Measurements from ENCODE around the gene UBR7. TPM values are rescaled to one million over a fixed set of nuclear protein-coding genes. Genes with fewer than 3 reads are reported as not detected.
"Not testable (repeated sequence)": the region's sequence is repeated elsewhere in the genome, so short reads cannot be mapped to it uniquely, and the experiment has no call there.

UBR7 gene
- total RNA-seq, 1 donor from 2014 or later, result 14.5 TPM

- Histone ChIP-seq H3K4me1 (no peaks in the 10 kb centered on the region), H3K4me3 (no peak overlapping the region), H3K36me3 (no peaks in the 10 kb centered on the region), H3K27me3 (ENCODE audit: low read depth) (no peaks in the 10 kb centered on the region), H3K9me3 (no peaks in the 10 kb centered on the region), H3K27ac (no peak overlapping the region)
- TF ChIP-seq, protein P1, sequence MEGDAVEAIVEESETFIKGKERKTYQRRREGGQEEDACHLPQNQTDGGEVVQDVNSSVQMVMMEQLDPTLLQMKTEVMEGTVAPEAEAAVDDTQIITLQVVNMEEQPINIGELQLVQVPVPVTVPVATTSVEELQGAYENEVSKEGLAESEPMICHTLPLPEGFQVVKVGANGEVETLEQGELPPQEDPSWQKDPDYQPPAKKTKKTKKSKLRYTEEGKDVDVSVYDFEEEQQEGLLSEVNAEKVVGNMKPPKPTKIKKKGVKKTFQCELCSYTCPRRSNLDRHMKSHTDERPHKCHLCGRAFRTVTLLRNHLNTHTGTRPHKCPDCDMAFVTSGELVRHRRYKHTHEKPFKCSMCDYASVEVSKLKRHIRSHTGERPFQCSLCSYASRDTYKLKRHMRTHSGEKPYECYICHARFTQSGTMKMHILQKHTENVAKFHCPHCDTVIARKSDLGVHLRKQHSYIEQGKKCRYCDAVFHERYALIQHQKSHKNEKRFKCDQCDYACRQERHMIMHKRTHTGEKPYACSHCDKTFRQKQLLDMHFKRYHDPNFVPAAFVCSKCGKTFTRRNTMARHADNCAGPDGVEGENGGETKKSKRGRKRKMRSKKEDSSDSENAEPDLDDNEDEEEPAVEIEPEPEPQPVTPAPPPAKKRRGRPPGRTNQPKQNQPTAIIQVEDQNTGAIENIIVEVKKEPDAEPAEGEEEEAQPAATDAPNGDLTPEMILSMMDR (IDR thresholded peaks at IDR 0.05), result no peak
- no peak for ATAC-seq
- no peak for DNase-seq
- intact Hi-C loops (cut with DNase I), result no loop called here
These were observed 43.5 kb upstream of the UBR7 start for GRCh38 chr14:93163564-93163963.

DNA sequence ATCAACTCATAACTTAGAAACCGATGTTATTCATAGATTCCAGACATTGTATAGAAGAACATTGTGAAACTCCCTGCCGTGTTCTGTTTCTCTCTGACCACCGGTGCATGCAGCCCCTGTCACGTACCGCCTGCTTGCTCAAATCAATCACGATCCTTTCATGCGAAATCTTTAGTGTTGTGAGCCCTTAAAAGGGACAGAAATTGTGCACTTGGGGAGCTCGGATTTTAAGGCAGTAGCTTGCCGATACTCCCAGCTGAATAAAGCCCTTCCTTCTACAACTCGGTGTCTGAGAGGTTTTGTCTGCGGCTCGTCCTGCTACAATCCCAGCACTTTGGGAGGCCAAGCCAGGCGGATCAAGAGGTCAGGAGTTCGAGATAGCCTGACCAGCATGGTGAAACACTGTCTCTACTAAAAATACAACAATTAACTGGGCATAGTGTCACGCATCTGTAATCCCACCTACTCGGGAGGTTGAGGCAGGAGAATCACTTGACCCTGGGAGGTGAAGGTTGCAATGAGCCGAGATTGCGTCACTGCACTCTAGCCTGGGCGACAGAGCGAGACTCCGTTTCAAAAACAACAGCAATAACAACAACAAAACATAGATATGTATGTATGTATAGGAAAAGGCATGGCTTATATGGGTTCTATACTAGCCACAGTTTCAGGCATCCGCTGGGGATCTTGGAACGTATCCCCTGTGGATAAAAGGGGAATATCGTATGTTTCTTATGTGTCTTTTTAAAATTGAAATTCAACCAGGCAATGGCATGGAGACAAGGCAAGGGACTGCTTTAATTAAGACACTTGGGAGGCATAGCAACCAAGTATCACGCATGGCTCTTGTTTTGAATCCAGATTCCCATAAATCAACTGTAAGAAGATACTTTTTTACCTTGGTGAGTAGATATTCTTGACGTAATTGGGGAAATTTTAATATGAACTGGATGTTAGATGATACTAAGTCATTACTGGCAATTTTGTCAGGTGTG, 41.5 kb upstream of the UBR7 start:
- H3K4me1 ChIP-seq; H3K27ac ChIP-seq; DNase-seq; intact Hi-C loops (cut with DNase I); H3K9me3 ChIP-seq; ATAC-seq; H3K36me3 ChIP-seq; H3K4me3 ChIP-seq; H3K27me3 ChIP-seq (ENCODE audit: low read depth): not testable (repeated sequence)

- intact Hi-C loops (cut with DNase I); H3K4me3 ChIP-seq; ATAC-seq; H3K27me3 ChIP-seq (ENCODE audit: low read depth); H3K4me1 ChIP-seq; DNase-seq; H3K27ac ChIP-seq; H3K9me3 ChIP-seq; H3K36me3 ChIP-seq: not testable (repeated sequence)
These were observed 38.4 kb upstream of the UBR7 start for GRCh38 chr14:93168610-93169009.

DNA sequence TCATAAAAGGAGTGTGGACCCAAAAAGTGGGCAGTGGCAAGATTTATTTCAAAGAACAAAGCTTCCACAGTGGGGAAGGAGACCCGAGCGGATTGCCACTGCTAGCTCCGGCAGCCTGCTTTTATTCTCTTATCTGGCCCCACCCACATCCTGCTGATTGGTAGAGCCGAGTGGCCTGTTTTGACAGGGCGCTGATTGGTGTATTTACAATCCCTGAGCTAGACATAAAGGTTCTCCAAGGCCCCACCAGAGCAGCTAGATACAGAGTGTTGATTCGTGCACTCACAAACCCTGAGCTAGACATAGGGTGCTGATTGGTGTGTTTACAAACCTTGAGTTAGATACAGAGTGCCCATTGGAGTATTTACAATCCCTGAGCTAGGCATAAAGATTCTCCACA, 37.4 kb upstream of the UBR7 start:
- H3K9me3 ChIP-seq; H3K27ac ChIP-seq; DNase-seq; ATAC-seq; H3K27me3 ChIP-seq (ENCODE audit: low read depth); intact Hi-C loops (cut with DNase I); H3K36me3 ChIP-seq; H3K4me1 ChIP-seq; H3K4me3 ChIP-seq: not testable (repeated sequence)

DNA sequence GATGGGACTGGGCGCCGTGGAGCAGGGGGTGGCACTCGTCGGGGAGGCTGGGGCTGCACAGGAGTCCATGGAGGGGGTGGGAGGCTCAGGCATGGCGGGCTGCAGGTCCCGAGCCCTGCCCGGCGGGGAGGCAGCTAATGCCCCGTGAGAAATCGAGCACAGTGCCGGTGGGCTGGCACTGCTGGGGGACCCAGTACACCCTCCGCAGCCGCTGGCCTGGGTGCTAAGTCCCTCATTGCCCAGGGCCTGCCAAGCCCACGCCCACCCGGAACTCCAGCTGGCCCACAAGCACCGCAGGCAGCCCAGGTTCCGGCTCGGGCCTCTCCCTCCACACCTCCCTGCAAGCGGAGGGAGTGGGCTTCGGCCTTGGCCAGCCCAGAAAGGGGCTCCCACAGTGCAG, 36.9 kb upstream of the UBR7 start:
- H3K9me3 ChIP-seq; H3K4me1 ChIP-seq; H3K27ac ChIP-seq; ATAC-seq; H3K4me3 ChIP-seq; H3K36me3 ChIP-seq; DNase-seq; intact Hi-C loops (cut with DNase I); H3K27me3 ChIP-seq (ENCODE audit: low read depth): not testable (repeated sequence)

DNA sequence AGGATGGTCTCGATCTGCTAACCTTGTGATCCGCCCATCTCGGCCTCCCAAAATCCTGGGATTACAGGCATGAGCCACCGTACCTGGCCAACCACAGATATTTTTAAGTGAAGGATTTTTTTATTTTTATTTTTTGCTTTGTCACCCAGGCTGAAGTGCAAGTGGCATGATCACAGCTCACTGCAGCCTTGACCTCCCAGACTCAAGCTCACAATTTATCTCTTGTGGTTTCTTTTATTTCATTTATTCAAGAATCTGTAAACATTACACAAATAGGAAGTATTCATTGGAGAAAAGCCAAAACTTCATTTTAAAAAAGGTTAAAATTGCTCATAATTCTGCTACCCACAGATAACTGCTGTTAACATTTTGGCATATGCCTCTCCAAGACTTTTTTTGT, 35.7 kb upstream of the UBR7 start:
- TF ChIP-seq, protein P1 (IDR thresholded peaks at IDR 0.05), result no peak
- Histone ChIP-seq H3K27ac (no peak overlapping the region), H3K4me1 (no peaks in the 10 kb centered on the region), H3K36me3 (no peaks in the 10 kb centered on the region), H3K9me3 (no peaks in the 10 kb centered on the region), H3K27me3 (ENCODE audit: low read depth) (no peaks in the 10 kb centered on the region), H3K4me3 (no peak overlapping the region)
- DNase-seq, result no peak
- ATAC-seq, result no peak
- intact Hi-C loops (cut with DNase I), result no loop called here

DNA sequence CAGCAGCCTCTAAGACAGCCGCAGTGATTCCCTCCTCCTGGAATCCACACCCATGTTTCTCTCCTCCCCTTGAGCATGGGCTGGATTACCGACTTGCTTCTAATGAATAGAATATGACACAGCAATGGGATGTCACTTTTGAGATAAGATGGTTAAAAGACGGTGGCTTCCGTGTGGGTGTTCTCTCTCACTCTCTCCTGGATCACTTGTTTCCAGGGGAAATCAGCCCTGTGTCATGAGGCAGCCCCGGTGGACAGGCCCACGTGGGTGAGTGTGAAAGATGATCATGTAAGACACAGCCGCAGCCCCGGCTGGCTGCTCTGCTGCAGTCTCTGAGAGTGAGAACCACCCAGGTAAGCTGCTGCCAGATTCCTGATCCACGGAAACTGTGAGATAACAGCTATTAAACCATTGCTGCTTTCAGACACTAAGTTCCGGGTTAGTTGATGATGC, 33.1 kb upstream of the UBR7 start:
- Histone ChIP-seq H3K36me3 (no peaks in the 10 kb centered on the region), H3K9me3 (no peaks in the 10 kb centered on the region), H3K4me1 (no peaks in the 10 kb centered on the region), H3K27me3 (ENCODE audit: low read depth) (no peaks in the 10 kb centered on the region), H3K4me3 (no peak overlapping the region), H3K27ac (no peak overlapping the region)
- TF ChIP-seq, protein P1 (IDR thresholded peaks at IDR 0.05), result no peak
- DNase-seq (no peak), ATAC-seq (no peak)
- intact Hi-C loops (cut with DNase I), result no loop called here

DNA sequence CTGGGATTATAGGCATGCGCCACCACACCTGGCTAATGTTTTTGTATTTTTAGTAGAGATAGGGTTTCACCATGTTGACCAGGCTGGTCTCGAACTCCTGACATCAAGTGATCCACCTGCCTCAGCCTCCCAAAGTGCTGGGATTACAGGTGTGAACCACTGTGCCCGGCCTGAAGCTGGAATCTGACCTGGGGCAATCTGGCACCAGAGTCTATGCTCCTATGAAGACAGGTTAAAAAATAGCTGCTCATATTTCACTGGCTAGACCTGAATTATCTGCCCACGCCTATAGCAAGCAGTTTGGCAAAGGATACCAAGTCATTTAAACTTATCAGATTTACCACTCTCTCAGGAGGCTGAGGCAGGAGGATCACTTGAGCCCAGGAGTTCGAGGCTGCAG, 32.3 kb upstream of the UBR7 start:
- intact Hi-C loops (cut with DNase I); H3K9me3 ChIP-seq; H3K36me3 ChIP-seq; DNase-seq; H3K27ac ChIP-seq; H3K4me1 ChIP-seq; H3K4me3 ChIP-seq; ATAC-seq; H3K27me3 ChIP-seq (ENCODE audit: low read depth): not testable (repeated sequence)

Measured in lower lobe of right lung (tissue), 2 donors.